GM12892 (cell line): ENCODE results near the gene USP2.

ENCODE experiments used
- POLR2A ChIP-seq: IDR thresholded peaks from 2 replicates; pipeline ENCODE4 v1.6.1; 2011; ENCODE audit warnings: low read depth, low read length, control low read depth
- TAF1 ChIP-seq: IDR thresholded peaks from 2 replicates; pipeline ENCODE4 v1.6.1; 2011; ENCODE audit warnings: low read depth, mild to moderate bottlenecking, control low read depth, low read length, borderline replicate concordance

- no peak for TF ChIP-seq POLR2A
- no peak for TF ChIP-seq TAF1
These were observed 57.3 kb downstream of the USP2 start for GRCh38 chr11:119324189-119324588.
